Lower lobe of right lung (tissue), 2 donors: ENCODE results near the gene AHNAK2. TPM values are rescaled to one million over a fixed set of nuclear protein-coding genes. Genes with fewer than 3 reads are reported as not detected.
"Not testable (repeated sequence)": the region's sequence is repeated elsewhere in the genome, so short reads cannot be mapped to it uniquely, and the experiment has no call there.

ENCODE experiments used
- ATAC-seq, 2 donors: fragments of 200-7000 bp; cut with Tn5 transposase; one replicate each; pipeline ENCODE4 v1.9.1; 2020 to 2022; ENCODE audit warnings: mild to moderate bottlenecking in 2 of 2, moderate library complexity in 2 of 2
- DNase-seq: peaks from one replicate; pipeline ENCODE4 v3.0.0-alpha.2; 2020
- H3K27ac ChIP-seq: fragments of 200-600 bp; one replicate; pipeline ENCODE4 v1.8.0; 2022
- H3K27me3 ChIP-seq: fragments of 200-600 bp; one replicate; pipeline ENCODE4 v1.8.0; 2022; ENCODE audit warnings: low read depth
- H3K36me3 ChIP-seq: fragments of 200-600 bp; one replicate; pipeline ENCODE4 v1.8.0; 2022; ENCODE audit warnings: mild to moderate bottlenecking
- H3K4me1 ChIP-seq: fragments of 200-600 bp; one replicate; pipeline ENCODE4 v1.8.0; 2022
- H3K4me3 ChIP-seq: fragments of 200-600 bp; one replicate; pipeline ENCODE4 v1.8.0; 2022; ENCODE audit warnings: mild to moderate bottlenecking
- H3K9me3 ChIP-seq: fragments of 200-600 bp; one replicate; pipeline ENCODE4 v1.8.0; 2022
- intact Hi-C: fragments of 100-400 bp; cut with DNase I; formaldehyde crosslinking; loops from one replicate; pipeline ENCODE4 v1.11.0; 2022
- long read RNA-seq: library from polyadenylated mRNA; unstranded; transcript quantifications from one replicate; pipeline ENCODE4 v2.0.0, GENCODE V29; 2021
- total RNA-seq: library from RNA; stranded (reverse); fragmentation: NEBNext Ultra II Directional; extraction: Animal tissue kit (Norgen Biotek cat#: 25700); gene quantifications from one replicate; pipeline ENCODE4 v1.2.1, GENCODE V29; 2021
- TF ChIP-seq, protein P1 (sequence below): fragments of 200-600 bp; IDR thresholded peaks from one replicate; pipeline ENCODE4 v1.8.0; 2022; ENCODE audit warnings: antibody characterized with exemption, mild to moderate bottlenecking
- donor health status: DM: no; HTN: yes; CAD: no; lungs with severe emphysema.

AHNAK2 gene
- 10.8 TPM for total RNA-seq
- long read RNA-seq, partial matches to known transcripts, result 0 of 7 reads
- long read RNA-seq, other reads (novel, unspliced or antisense), result 7 of 7 reads

DNA sequence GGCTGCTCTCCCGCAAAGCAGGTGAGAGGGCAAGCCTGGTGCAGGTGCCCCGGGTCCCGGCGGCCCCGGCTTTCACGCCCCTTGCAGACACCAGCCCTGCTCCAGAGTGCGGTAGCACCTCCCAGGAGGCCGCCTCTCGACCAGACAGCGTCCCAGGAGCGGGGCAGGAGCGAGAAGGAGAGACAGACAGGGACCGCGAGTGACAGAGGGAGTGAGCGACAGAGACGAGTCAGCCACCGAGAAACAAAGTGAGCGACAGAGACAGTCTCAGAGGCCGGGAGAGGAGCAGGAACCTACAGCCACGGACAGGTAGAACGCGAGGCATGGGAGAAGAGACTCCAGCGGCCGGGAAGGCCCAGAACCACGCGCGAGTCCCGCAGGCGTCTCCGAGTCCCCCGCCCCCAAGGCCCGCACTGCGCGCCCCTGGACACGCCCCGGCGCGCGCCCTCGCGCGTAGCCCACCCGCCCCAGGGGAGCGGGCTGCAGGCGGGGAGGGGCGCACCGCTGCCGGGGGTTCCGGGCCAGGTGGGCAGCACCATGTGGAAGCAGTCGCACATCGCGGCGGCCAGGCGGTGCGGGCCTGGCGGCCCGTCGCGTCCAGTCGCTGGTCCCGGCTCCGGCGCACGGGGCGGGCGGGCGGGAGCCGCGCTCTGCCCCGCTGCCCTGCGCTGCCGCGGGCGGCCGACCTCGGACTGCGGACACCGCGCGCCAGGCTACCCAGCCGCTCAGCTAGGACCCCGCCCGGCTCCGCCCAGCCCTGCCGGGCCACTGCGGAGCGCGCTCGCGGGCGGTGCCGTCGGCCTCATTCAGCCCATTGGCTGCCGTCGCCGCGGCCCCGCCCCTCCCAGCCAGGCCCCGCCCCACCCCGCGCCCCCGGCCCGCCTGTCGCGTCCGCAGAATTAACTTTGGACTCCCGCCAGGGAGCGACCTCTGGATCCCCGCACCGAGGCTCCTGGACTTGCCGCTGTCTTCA is at the start of gene AHNAK2:
TSS of gene AHNAK2 (minus strand) at position 694 of the 973 bp plus-strand sequence. CDS start at position 557, 137 bp downstream.
- Histone ChIP-seq H3K4me1 (peaks cover 62% of the 10 kb centered on the region), H3K4me3 (peak within 1 kb of the TSS; percentile 55), H3K36me3 (no peaks in the 10 kb centered on the region), H3K27ac (no peak within 1 kb of the TSS), H3K9me3 (no peaks in the 10 kb centered on the region), H3K27me3 (peaks cover 17% of the 10 kb centered on the region)
- peak; percentile 85 for DNase-seq
- peak; percentile 76 to 79 for ATAC-seq
- TF ChIP-seq, protein P1, sequence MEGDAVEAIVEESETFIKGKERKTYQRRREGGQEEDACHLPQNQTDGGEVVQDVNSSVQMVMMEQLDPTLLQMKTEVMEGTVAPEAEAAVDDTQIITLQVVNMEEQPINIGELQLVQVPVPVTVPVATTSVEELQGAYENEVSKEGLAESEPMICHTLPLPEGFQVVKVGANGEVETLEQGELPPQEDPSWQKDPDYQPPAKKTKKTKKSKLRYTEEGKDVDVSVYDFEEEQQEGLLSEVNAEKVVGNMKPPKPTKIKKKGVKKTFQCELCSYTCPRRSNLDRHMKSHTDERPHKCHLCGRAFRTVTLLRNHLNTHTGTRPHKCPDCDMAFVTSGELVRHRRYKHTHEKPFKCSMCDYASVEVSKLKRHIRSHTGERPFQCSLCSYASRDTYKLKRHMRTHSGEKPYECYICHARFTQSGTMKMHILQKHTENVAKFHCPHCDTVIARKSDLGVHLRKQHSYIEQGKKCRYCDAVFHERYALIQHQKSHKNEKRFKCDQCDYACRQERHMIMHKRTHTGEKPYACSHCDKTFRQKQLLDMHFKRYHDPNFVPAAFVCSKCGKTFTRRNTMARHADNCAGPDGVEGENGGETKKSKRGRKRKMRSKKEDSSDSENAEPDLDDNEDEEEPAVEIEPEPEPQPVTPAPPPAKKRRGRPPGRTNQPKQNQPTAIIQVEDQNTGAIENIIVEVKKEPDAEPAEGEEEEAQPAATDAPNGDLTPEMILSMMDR, result no peak
- intact Hi-C loops, result loop anchor here (10.0 kb wide), 1 partner anchor 67 kb away; no protein-coding TSS in a partner anchor

DNA sequence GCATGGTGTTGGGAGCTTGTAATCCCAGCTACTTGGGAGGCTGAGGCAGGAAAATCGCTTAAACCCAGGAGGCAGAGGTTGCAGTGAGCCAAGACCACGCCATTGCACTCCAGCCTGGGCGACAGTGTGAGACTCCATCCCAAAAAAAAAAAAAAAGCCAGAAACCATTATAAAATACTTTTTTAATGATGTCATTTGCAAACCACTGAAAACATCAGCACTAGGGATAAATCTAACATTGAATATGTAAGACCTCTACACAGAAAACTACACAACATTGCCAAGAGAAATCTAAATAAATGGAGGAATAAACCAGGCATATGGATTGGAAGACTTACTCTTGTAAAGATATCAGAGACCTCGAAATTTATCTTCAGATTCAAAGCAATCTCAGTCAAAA is 49.5 kb upstream of the AHNAK2 start:
- DNase-seq, H3K36me3 ChIP-seq, H3K27me3 ChIP-seq, H3K27ac ChIP-seq, intact Hi-C loops, ATAC-seq, H3K4me1 ChIP-seq, H3K9me3 ChIP-seq, H3K4me3 ChIP-seq: not testable (repeated sequence)

DNA sequence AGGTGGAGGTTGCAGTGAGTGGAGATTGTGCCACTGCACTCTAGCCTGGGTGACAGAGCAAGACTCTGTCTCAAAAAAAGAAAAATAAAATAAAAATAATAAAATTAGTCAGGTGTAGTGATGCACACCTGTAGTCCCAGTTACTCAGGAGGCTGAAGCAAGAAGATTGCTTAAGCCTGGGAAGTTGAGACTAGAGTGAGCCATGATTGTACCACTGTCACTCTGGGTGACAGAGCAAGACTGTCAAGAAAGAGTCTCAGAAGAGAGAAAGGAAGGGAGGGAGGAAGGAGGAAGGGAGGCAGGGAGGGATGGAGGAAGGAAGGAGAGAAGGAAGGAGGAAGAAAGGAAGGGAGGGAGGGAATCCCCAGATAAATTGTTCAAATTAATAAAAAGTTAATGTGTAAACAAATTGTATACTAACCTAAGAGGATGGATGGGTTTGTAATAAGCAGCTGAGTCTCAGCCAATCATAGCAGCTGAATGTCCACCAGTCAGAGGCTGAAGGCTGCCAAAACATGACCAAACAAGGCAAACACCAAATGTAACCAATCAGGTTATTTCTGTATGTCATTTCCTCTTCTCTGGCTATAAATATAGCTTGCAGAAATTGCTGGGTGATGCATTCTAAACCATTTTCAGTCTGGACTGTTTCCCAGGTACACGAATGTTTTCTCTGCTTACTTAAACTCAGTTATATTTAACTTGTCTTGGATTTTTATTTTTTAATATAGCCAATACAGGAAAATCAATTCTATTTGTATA is 48.8 kb upstream of the AHNAK2 start:
- TF ChIP-seq, protein P1, result no peak
- DNase-seq, result no peak

DNA sequence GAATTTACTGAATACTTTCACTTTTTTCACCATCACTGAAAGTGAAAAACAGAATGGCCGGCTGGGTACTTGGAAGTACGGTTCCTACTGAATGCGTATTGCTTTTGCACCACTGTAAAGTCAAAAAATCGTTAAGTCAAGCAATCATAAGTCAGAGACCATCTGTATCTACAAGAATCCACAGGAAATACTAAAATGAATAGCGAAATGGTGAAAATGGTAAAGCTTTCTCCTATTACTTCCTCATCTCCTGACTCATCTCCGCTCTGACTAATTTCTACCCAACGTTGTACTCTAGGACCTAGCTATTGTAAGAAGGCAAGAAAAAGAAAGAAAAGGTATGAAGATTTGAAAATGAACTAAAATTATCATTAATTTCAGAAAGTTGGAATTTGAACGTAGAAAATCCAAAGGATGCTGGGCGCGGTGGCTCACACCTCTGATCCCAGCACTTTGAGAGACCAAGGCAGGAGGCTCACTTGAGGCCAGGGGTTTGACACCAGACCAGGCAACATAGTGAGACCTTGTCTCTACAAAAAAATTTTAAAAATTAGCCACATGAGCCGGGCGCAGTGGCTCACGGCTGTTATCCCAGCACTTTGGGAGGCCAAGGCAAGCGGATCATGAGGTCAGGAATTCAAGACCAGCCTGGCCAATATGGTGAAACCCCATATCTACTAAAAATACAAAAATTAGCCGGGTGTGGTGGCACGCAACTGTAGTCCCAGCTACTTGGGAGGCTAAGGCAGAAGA is 48.0 kb upstream of the AHNAK2 start:
- intact Hi-C loops, result no loop called here
- no peaks in the 10 kb centered on the region for H3K9me3 ChIP-seq
- ATAC-seq (no peak), DNase-seq (no peak)
- no peaks in the 10 kb centered on the region for H3K27me3 ChIP-seq
- TF ChIP-seq, protein P1, result no peak
- H3K4me3 ChIP-seq, result no peak overlapping the region
- no peaks in the 10 kb centered on the region for H3K36me3 ChIP-seq
- peaks cover 8% of the 10 kb centered on the region for H3K4me1 ChIP-seq
- H3K27ac ChIP-seq, result no peak overlapping the region

More for the DNA sequence above, 48.8 kb upstream of the AHNAK2 start:
- Histone ChIP-seq H3K27ac (no peak overlapping the region), H3K27me3 (no peaks in the 10 kb centered on the region), H3K4me3 (no peak overlapping the region), H3K4me1 (peaks cover 3% of the 10 kb centered on the region), H3K9me3 (no peaks in the 10 kb centered on the region), H3K36me3 (no peaks in the 10 kb centered on the region)
- ATAC-seq, result no peak
- intact Hi-C loops, result no loop called here

DNA sequence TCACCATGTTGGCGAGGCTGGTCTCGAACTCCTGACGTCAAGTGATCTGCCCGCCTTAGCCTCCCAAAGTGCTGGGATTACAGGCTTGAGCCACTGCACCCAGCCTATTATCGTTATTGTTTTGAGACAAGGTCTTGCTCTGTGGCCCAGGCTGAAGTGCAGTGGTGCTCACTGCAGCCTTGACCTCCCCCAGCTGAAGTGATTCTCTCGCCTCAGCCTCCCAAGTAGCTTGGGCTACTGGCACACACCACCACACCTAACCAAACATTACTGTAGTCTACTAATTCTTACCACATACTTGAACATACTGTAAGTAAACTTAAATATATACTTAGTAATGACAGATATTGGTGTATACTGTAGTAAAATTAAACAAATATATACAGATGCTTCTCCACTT is 47.3 kb upstream of the AHNAK2 start:
- Histone ChIP-seq H3K9me3 (no peaks in the 10 kb centered on the region), H3K27ac (peak overlapping the region; percentile 24), H3K4me1 (peaks cover 8% of the 10 kb centered on the region), H3K4me3 (no peak overlapping the region), H3K36me3 (no peaks in the 10 kb centered on the region), H3K27me3 (no peaks in the 10 kb centered on the region)
- intact Hi-C loops, result no loop called here
- ATAC-seq (no peak), DNase-seq (no peak)
- TF ChIP-seq, protein P1, result no peak
